ENCODE measurements around the gene TRAF3IP1.
"Not testable (repeated sequence)": the region's sequence is repeated elsewhere in the genome, so short reads cannot be mapped to it uniquely, and the experiment has no call there.

Gene TRAF3IP1

DNA sequence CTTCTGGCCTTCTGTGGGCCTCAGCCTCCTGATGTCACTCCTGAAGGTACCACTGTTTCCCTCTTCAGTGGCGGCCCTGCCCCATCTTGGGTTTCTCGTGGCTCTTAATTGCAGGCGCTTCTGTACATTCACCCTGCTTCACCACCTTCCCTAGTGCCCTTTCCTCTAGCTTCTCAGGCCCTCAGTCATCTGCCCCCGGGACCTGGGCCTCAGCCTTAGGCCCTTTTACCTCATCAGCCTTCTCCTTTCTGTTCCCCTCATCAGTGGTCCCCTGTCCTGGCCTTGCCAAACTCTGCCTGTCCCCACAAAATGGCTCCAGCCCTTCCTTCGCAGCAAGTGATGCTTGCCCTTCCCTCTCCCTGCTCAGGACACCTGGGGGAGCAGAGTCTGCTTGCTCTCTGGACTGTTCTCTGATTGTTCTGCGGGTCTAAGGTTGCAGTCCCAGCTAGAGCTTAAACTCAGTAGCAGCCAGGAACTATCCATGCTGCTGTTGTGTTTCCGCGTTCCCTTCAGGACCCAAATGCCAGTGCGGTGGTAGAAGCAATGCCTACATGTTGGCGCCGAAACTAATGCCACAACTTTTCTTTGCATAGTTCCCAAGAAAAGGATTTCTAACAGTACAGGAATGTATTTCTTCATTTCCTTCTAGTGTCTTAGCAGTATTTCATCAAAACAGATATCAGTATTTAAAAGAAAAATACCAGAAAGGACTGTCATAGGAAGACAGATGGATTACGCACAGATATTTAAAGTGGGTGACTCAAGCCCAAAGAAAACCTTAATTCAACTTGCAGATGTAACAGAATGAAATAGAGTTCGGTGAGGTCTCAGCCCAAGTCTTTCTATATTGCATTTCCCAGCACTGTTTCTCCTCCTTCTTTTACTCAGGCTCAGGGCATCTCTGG lies 113.9 kb downstream of the TRAF3IP1 start:
- DNase-seq = no peak

DNA sequence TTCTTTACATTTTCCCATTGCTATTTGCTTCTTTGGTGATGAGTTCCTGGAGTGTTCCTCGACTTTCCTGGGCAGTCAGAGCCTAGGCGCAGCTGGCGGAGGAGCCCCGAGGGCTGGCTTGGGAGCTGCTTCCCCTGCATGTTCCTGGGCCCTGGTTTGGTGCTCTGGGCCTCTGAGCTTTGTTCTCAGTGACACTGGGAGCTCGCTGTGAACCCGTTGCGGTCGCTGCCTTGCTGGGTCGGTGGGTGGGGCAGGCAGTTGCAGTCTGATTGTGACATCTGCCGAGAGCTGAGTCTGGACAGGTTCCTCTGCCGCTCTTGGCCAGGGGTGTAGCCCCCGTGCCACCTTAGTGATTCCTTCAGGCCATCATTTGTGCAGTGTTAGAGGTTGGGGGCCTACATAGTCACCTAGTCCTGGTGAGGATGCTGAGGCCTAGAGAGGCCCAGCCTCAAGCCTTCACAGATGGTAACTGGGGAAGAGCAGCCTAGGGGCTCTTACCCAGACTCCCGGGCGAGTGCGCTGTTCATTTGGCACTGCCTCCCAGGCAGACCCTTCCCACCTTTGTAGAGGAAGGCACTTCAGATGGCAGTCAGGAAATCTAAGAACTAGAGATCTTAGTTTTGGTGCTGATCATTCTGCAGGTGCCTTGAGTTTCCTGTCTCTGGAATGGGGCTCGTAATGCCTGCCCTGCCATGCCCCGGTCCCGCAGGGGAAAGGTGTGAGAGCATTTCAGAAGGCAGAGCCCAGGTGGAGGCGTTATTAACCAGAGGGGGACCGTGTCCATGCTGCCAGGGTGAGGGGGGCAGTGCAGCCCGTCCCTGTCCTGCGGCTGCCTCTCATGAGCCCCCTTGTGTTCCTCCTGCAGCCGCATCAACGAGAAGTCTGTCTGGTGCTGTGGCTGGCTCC lies 114.8 kb downstream of the TRAF3IP1 start:
- no peak for DNase-seq

DNA sequence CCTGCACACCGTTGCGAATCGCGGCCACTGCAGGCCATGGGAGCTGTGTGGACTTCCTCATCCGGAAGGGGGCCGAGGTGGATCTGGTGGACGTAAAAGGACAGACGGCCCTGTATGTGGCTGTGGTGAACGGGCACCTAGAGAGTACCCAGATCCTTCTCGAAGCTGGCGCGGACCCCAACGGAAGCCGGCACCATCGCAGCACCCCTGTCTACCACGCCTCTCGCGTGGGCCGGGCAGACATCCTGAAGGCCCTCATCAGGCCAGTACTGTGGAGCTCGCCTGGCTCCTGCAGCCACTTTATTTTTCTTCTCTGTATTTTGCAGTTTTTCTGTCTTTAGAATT lies 115.4 kb downstream of the TRAF3IP1 start:
- DNase-seq = no peak

DNA sequence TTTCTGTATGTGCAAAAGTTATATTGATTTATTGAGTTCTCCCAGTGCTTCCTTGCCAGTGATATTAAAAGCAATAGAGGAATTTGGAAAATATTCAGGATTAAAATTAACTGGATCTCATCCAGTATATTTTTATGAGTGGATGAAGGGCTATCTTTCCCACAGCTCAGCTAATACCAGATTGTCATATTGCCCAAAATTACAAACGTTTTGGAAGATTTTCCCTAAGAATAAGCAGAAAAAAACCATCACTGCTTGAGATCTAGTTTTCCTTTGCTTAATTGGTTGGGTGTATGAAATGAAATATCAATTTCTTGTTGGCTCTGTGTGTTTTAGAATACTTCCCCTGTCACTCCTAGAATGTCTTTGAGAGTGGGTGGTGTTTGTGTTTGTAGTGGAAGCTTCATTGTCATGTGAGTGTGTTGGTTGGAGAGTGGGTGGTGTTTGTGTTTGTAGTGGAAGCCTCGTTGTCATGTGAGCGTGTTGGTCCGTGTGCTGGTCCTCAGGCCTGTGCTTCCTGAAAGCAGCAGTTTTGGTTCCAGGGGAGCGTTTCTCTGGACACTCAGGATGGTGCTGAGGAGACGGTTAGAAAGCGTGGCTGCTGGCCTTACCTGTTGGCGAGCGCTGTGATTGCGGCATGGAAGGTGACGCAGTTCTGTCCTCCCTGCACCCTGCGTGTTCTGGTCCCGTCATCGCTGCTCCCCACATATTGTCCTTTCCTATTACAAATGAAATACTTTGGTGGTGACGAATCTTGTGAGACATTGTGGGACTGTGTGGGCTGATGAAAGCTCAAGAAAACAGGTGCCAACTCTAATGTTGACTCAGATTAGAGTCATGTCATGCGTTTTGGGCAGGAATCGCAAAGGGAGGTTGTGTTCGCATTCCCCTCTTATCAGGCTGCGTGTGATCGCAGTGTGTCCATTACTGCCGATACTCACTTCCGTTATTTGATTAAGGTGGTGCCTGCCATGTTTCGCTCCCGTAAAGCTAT lies 118.8 kb downstream of the TRAF3IP1 start:
- peak; percentile 41 for DNase-seq

DNA sequence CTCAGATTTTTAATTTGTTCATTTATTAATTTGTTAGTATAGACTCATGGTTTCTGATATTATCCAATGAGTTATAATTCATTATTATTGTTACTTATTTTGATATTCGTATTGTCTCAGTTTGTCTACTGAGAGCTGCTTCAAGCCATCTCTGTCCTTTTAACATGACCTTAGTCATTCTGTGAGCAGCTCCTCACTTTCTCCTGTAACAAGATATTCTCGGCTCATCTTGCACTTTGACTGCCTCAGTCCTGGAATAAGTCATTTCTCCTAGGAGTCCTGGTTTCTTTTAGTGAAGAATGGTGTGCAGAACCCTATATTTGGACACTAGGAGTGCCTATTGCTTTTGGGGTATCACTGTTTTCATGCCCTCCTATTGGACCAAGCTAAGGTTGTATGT lies 119.6 kb downstream of the TRAF3IP1 start:
- DNase-seq = no peak

DNA sequence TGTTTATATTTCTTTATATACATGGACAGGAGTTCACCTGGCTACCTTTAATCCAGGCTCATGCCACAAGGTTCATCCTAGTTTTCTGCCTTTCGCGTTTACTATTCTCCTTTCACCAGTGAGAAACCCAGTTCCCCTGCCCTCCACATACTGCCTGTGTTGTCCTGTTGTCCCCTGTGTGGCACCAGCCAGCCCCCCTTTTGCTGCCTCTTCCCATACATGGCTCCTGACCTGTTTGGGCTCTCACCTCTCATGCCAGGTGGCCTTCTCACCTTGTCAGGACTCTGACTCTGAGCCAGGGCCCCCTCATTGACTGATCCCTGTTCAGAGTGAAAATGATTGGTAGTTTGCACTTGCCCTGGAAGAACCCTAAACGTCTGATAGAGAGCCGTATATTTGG lies 120.0 kb downstream of the TRAF3IP1 start:
- no peak for DNase-seq

DNA sequence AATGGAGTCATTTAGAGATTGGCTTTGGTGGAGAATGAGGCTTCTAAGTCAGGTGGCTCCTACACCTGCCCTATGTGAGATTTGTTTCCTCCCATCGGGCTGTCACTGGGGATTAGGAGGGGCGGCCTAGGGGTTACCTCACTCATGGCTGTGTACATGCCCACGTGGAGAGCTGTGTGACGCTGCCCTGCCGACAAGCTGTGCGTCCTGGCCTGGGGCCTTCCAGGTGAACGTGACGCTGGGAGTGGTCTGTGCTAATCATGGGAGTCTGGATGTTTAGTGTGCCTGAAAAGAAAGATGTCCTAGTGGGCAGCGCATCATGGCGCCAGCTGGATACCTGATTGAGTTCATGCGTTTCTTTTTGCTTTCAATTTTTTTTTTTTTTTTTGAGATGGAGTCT lies 120.4 kb downstream of the TRAF3IP1 start:
- no peak for DNase-seq

DNA sequence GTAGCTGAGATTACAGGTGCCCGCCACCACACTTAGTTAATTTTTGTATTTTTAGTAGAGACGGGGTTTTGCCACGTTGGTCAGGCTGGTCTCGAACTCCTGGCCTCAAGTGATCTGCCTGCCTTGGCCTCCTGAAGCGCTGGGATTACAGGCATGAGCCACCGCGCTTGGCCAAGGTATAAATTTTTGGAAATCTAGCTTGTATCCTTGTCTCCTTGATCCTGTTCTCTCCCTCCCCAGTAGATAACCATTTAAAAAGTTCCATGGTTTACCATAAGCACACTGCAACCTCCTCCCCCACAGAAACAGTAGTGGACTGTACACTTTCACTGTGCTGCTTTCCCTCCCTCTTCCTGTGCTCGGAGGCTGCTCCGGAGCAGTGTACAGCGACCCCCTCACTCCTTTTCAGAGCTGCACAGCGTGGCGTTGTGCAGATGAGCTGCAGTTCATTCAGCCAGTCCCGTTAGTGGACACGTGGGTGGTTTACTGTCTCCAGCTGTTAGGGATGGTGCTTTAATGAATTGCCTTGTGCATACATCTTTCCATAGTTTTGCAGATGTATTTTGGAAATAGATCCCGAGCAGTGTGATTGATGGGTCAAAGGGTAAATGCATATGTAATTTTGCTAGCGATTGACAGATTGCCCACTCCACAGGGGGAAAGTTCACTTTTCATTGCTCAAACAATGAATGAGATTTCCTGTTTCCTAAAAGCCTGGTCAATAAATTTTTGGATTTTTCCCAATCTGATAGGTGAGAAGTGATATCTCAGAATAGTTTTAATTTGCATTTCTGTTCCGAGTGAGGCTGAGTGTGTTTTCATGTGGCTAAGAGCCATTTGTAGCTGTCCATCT lies 121.2 kb downstream of the TRAF3IP1 start:
- DNase-seq = no peak

DNA sequence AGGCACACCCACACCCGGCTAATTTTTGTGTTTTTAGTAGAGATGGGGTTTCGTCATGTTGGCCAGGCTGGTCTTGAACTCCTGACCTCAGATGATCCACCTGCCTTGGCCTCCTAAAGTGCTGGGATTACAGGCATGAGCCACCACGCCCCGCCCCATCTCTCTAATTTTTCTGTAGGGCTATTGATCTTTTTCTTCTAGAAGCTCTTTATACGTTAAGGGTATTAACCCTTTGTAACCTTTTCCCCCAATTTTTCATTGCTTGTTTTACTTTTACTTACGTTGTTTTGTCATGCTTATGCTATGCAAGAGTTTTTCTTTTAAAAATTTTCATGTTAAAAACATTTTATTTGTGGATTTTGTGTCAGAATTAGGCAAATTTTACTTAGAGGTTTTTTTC lies 121.9 kb downstream of the TRAF3IP1 start:
- DNase-seq = not testable (repeated sequence)

DNA sequence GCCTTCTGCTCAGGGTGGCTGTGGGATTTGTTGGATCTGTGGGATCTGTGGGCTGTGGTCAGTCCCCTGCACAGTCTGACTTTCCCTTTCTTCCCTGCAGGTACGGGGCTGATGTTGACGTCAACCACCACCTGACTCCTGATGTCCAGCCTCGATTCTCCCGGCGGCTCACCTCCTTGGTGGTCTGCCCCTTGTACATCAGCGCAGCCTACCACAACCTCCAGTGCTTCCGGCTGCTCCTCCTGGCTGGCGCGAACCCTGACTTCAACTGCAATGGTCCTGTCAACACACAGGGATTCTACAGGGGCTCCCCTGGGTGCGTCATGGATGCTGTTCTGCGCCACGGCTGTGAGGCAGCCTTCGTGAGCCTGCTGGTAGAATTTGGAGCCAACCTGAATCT lies 123.9 kb downstream of the TRAF3IP1 start:
- no peak for DNase-seq

DNA sequence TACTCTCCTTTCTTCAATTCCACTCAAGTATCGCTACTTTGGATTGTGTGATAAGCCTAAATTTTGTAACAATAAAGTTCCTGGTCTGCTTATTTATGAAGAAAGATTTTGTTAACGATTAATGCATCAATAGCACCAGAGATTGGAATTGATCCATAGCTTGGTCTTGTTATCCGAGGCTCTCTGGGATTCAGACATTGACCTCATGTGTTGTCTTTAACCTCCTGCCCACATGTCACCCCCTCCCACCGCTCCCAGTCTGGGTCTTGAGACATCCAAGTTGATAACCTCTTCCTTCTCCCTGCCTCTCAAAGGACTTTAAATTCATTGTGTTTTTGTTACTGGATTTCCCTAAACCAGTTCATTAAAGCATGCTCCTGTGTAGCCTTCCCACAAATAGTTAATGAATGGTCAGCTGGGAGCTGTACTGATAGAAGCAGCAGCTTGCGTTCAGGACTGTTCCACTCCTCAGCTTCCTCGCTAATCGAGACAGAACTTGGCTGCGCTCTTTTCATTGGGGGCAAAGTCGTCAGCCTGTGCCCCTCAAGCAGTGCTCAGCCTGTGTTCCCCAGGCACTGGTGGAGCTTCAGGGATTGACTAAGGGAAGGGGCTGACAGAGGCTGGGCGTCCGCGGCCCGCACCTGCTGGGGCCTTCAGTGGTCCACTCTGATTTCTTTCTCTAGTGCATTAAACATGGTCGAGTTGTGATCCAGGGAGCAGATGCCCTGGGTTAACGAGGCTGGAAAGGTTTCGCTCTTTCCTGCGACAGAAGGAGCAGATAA lies 125.3 kb downstream of the TRAF3IP1 start:
- DNase-seq = no peak

DNA sequence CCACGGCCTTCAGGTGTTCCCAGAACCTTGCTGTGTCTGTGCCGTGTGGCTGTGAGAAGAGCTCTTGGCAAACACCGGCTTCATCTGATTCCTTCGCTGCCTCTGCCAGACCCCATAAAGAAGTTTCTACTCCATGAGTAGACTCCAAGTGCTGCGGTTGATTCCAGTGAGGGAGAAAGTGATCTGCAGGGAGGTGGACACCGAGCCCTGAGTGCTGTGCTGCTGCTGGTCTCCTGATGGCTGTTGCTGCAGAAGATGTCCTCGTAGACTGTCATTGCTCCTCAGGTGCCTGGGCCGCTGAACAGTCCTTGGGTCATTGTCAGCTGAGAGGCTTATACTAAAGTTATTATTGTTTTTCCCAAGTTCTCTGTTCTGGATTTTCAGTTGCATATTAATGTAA lies 126.1 kb downstream of the TRAF3IP1 start:
- DNase-seq = no peak

DNA sequence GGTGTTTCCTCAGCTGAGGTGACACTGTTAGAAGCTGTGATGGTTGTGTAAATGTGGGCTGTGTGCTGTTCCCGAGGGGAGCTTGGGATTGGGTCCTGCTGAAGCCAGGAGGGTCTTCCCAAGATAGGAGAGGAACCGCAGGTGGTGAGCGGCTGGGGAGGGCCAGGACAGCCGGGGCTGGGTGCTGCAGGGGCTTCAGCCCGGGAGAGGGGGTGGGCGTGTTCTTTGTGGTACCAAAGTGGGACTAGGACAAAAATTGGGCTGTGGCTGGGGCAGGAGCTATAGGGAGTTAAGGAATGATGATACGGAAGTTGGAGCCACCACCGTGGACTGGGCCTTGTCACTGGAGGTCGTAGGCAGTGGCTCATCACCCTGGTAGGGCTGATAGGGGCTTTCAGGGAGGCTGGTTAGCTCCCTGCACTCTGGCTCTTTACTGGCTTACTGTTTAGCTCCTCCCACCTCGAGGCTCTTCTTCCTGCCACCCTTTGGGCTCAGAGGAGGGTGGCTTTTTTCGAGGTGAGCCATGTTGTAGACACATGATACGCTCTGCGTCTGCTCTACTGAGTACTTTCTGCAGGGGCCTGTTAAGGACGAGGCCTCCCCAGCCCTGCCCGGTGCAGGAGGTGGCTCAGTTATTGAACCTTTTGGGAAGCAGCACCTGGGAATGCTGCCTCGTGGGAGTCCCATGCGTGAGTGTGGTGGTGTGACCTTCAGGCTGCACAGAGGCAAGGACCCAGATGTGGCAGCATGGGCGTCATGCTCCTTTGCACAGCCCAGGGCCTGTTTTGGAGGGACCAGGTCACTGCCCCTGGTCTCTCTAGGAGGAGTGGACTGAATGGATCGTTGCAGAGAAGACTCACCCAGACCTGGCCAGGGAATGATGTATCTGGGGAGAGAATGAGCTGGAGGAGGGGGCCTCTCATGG lies 128.0 kb downstream of the TRAF3IP1 start:
- no peak for DNase-seq

DNA sequence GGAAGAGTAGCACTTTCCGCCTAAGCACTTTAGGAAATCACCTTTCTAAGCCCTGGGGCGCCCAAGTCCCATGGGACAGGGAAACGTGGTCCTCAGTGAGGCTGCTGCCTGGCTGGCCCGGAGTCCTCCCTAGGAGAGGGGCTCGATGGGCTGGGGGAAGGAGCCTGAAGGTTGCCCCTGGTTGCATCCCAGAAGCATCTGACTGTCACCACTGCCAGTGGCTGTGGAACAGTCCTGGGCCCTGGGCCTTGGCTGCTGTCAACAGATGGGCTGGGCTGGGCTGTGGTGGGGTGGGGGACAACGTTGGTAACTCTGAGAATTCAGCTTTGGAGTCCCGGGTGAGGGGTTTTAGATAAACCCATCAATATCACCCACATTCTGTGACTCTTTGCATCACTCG lies 128.9 kb downstream of the TRAF3IP1 start:
- DNase-seq = no peak

DNA sequence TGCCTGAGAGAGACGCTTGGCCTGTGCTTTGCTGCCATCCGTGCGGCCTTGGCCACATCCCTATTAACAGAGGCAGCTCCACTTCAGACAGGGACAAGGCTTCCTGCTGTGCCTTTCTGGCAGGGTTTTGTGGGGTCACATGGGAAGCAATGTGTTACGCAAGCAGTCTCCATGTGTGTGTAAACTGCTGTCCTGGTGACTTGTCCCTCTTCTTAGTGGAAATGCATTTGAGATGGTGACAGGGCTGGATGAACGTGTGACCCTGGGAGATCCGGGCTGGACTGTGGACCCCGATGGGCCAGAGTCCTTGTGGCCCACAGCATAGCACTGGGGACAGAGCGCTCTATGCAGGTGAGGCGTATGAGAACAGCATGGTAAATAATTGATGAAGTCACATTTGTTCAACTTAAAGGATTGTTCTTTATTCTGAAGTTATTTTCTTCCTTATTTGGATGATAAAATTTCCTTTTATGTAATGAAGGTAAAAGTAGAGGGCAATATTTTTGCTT lies 129.6 kb downstream of the TRAF3IP1 start:
- DNase-seq = no peak

DNA sequence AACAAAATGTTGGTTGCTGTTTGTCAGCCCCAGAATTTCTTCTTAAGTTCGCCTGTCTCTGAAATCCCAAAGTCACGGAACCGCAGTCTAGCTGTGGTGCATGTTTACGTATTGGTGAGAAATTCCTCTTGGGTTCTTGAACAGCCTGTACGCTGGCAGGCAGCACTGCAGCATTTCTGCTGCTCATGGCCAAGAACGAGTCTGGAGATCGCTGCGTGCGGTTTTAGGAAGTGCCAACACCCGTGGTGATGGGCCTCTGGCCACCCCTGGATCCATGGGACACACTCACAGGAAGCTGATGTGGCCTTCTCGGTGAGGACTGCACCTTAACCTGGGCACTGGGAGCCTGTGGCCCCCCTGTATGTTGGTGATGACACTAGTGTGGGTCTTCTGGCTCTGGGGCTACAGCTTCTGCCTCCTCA lies 130.1 kb downstream of the TRAF3IP1 start:
- DNase-seq = no peak
